ENCODE measurements around the gene NDUFS2.

DNA sequence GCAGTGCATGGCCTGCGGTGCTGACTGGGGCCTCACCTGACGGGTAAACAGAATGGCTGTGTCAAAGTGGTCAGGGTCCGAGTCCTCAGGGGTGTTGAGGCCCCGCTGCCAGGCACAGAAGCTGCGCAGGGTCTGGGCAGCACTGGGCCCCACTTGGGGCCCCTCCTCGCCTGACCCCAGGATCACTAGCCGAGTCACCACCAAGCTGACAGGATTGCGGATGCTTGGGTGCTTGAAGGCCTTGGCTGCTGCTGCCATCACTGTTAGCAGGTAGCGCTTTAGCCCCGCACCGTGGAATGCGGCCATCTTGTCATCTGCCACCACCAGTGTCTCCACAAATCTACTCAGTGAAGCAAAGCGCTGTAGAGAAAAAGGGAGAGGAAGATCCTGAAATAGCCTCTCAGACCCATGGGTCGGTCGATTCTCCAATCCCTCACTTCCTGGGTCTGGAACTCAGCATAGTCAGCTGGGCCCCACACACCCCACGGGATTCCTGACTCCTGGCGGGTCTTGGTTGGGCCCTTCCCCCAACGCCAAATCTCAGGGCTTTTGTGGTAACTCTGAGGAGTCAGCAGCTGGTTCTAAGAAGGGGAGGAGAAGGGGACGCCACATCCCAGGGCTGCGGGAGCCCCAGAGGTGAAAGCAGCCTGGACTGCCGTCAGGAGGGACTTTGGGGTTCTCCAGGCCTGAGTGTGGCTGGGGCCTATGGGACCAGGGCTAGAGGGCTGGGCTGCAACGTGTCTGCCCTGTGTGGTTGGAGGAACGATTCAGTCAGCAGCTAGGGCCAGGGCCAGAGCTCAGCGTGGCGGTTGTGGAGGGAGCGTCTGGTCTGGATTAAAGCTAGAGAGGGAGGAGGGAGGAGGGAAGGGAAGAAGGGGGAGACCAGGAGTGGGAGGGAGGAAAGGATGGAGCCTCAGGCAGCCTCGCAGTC, 5.4 kb upstream of the NDUFS2 start:
- TF ChIP-seq ARNT (IDR thresholded peaks at IDR 0.05), result no peak
- TF ChIP-seq HDGF (IDR thresholded peaks at IDR 0.05; ENCODE audit: borderline replicate concordance), result no peak
- TF ChIP-seq SUZ12 (IDR thresholded peaks at IDR 0.05), result no peak
- no peak for TF ChIP-seq SP1 (IDR thresholded peaks at IDR 0.05)
- no peak for TF ChIP-seq FOXA1 (IDR thresholded peaks at IDR 0.05)

Measured in HEK293T (cell line).